ENCODE measurements around the gene HNRNPK.

The HNRNPK gene

DNA sequence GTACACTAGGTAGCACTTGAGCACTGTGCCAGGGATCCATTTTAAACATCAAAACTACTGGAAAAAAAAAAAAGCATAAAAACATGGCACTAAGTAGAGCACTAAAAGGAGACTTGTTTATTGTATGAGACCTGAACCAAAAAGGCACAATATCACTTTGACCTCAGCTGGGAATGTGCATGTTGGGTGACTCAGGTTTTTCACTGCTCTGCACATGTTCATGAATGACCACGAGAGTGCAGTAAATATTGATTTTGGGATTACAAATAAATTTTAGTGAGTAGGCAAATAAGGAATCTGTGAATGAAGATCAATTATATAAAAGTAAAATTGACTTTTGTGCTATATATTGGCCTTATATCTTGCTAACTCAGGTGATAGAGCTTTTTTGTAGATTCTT, 12.4 kb upstream of the HNRNPK start (continued):
- TF ChIP-seq, protein P1, sequence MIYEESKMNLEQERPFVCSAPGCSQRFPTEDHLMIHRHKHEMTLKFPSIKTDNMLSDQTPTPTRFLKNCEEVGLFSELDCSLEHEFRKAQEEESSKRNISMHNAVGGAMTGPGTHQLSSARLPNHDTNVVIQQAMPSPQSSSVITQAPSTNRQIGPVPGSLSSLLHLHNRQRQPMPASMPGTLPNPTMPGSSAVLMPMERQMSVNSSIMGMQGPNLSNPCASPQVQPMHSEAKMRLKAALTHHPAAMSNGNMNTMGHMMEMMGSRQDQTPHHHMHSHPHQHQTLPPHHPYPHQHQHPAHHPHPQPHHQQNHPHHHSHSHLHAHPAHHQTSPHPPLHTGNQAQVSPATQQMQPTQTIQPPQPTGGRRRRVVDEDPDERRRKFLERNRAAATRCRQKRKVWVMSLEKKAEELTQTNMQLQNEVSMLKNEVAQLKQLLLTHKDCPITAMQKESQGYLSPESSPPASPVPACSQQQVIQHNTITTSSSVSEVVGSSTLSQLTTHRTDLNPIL (CRISPR knock-in tag; IDR thresholded peaks at IDR 0.05; ENCODE audit: low read depth), result no peak
- TF ChIP-seq ARNTL (CRISPR knock-in tag; IDR thresholded peaks at IDR 0.05; ENCODE audit: borderline replicate concordance, low read depth) (no peak), RARB (CRISPR knock-in tag; IDR thresholded peaks at IDR 0.05) (no peak), ISL1 (CRISPR knock-in tag; IDR thresholded peaks at IDR 0.05) (no peak), CSDC2 (CRISPR knock-in tag; IDR thresholded peaks at IDR 0.05) (no peak), ZFP30 (CRISPR knock-in tag; IDR thresholded peaks at IDR 0.05) (no peak)
- TF ChIP-seq, protein P2, sequence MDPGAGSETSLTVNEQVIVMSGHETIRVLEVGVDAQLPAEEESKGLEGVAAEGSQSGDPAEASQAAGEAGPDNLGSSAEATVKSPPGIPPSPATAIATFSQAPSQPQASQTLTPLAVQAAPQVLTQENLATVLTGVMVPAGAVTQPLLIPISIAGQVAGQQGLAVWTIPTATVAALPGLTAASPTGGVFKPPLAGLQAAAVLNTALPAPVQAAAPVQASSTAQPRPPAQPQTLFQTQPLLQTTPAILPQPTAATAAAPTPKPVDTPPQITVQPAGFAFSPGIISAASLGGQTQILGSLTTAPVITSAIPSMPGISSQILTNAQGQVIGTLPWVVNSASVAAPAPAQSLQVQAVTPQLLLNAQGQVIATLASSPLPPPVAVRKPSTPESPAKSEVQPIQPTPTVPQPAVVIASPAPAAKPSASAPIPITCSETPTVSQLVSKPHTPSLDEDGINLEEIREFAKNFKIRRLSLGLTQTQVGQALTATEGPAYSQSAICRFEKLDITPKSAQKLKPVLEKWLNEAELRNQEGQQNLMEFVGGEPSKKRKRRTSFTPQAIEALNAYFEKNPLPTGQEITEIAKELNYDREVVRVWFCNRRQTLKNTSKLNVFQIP (CRISPR knock-in tag; IDR thresholded peaks at IDR 0.05; ENCODE audit: borderline replicate concordance, low read depth), result no peak
- TF ChIP-seq, protein P3, sequence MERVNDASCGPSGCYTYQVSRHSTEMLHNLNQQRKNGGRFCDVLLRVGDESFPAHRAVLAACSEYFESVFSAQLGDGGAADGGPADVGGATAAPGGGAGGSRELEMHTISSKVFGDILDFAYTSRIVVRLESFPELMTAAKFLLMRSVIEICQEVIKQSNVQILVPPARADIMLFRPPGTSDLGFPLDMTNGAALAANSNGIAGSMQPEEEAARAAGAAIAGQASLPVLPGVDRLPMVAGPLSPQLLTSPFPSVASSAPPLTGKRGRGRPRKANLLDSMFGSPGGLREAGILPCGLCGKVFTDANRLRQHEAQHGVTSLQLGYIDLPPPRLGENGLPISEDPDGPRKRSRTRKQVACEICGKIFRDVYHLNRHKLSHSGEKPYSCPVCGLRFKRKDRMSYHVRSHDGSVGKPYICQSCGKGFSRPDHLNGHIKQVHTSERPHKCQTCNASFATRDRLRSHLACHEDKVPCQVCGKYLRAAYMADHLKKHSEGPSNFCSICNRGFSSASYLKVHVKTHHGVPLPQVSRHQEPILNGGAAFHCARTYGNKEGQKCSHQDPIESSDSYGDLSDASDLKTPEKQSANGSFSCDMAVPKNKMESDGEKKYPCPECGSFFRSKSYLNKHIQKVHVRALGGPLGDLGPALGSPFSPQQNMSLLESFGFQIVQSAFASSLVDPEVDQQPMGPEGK (CRISPR knock-in tag; IDR thresholded peaks at IDR 0.05; ENCODE audit: borderline replicate concordance), result no peak

DNA sequence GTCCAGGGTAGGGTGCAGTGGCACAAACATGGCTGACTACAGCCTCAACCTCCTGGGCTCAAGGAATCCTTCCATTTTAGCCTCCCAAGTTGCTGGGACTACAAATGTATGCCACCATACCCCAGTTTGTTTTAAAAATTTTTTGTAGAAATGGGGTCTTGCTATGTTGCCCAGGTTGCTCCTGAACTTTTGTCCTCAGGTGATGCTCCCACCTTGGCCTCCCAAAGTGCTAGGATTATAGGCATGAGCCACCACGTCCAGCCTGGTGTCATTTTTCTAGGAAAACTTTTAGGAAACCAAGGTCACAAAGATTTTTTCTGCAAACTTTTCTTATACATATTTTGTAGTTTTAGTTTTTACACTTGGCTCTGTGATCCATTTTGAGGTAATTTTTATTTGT, 11.3 kb upstream of the HNRNPK start:
- ATAC-seq, result no peak
- TF ChIP-seq ESRRG (CRISPR knock-in tag; IDR thresholded peaks at IDR 0.05), result no peak
- no peak for TF ChIP-seq ZNF70 (CRISPR knock-in tag; IDR thresholded peaks at IDR 0.05)
- TF ChIP-seq, protein P3 (CRISPR knock-in tag; IDR thresholded peaks at IDR 0.05; ENCODE audit: borderline replicate concordance), result no peak
- TF ChIP-seq ZC3H10 (CRISPR knock-in tag; IDR thresholded peaks at IDR 0.05), result no peak
- no peak for TF ChIP-seq ZFP30 (CRISPR knock-in tag; IDR thresholded peaks at IDR 0.05)
- TF ChIP-seq, protein P2 (CRISPR knock-in tag; IDR thresholded peaks at IDR 0.05; ENCODE audit: borderline replicate concordance, low read depth), result no peak
- no peak for TF ChIP-seq GLIS3 (CRISPR knock-in tag; IDR thresholded peaks at IDR 0.05)
- TF ChIP-seq TCF4 (CRISPR knock-in tag; IDR thresholded peaks at IDR 0.05; ENCODE audit: borderline replicate concordance), result no peak
- TF ChIP-seq ARNTL (CRISPR knock-in tag; IDR thresholded peaks at IDR 0.05; ENCODE audit: borderline replicate concordance, low read depth), result no peak
- no peak for TF ChIP-seq CSDC2 (CRISPR knock-in tag; IDR thresholded peaks at IDR 0.05)
- no peak for TF ChIP-seq OSR1 (CRISPR knock-in tag; IDR thresholded peaks at IDR 0.05)
- no peak for TF ChIP-seq ISL1 (CRISPR knock-in tag; IDR thresholded peaks at IDR 0.05)
- TF ChIP-seq ZFP3 (CRISPR knock-in tag; IDR thresholded peaks at IDR 0.05), result no peak

DNA sequence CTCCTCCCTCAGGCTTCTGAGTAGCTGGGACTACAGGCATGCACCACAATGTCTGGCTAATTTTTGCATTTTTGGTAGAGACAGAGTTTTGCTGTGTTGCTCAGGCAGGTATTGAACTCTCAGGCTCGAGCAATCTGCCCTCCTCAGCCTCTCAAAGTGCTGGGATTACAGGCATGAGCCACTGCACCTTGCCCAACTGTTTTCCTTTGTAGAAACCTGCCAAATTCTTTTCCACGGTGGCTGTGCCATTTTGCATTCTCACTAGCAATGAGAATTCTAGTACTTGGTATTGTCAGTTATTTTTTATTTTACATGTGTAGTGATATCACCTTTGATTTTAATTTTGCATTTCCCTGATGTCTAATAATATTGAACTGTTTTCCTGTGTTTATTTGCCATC, 8.4 kb upstream of the HNRNPK start:
- no peak for ATAC-seq
- no peak for TF ChIP-seq ZFP3 (CRISPR knock-in tag; IDR thresholded peaks at IDR 0.05)
- TF ChIP-seq ARNTL (CRISPR knock-in tag; IDR thresholded peaks at IDR 0.05; ENCODE audit: borderline replicate concordance, low read depth), result no peak
- TF ChIP-seq ZNF70 (CRISPR knock-in tag; IDR thresholded peaks at IDR 0.05), result no peak
- TF ChIP-seq ZC3H10 (CRISPR knock-in tag; IDR thresholded peaks at IDR 0.05), result no peak
- no peak for TF ChIP-seq PPARA (CRISPR knock-in tag; IDR thresholded peaks at IDR 0.05; ENCODE audit: borderline replicate concordance)
- TF ChIP-seq CSDC2 (CRISPR knock-in tag; IDR thresholded peaks at IDR 0.05), result no peak
- TF ChIP-seq, protein P1 (CRISPR knock-in tag; IDR thresholded peaks at IDR 0.05; ENCODE audit: low read depth), result no peak
- TF ChIP-seq BACH2 (CRISPR knock-in tag; IDR thresholded peaks at IDR 0.05; ENCODE audit: borderline replicate concordance), result no peak
- TF ChIP-seq RARB (CRISPR knock-in tag; IDR thresholded peaks at IDR 0.05), result no peak
- TF ChIP-seq OSR1 (CRISPR knock-in tag; IDR thresholded peaks at IDR 0.05), result no peak
- no peak for TF ChIP-seq ZNF8 (CRISPR knock-in tag; IDR thresholded peaks at IDR 0.05)
- TF ChIP-seq, protein P4, sequence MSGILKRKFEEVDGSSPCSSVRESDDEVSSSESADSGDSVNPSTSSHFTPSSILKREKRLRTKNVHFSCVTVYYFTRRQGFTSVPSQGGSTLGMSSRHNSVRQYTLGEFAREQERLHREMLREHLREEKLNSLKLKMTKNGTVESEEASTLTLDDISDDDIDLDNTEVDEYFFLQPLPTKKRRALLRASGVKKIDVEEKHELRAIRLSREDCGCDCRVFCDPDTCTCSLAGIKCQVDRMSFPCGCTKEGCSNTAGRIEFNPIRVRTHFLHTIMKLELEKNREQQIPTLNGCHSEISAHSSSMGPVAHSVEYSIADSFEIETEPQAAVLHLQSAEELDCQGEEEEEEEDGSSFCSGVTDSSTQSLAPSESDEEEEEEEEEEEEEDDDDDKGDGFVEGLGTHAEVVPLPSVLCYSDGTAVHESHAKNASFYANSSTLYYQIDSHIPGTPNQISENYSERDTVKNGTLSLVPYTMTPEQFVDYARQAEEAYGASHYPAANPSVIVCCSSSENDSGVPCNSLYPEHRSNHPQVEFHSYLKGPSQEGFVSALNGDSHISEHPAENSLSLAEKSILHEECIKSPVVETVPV (CRISPR knock-in tag; IDR thresholded peaks at IDR 0.05), result no peak
- TF ChIP-seq, protein P2 (CRISPR knock-in tag; IDR thresholded peaks at IDR 0.05; ENCODE audit: borderline replicate concordance, low read depth), result no peak
- TF ChIP-seq, protein P3 (CRISPR knock-in tag; IDR thresholded peaks at IDR 0.05; ENCODE audit: borderline replicate concordance), result no peak
- no peak for TF ChIP-seq ESRRG (CRISPR knock-in tag; IDR thresholded peaks at IDR 0.05)
- no peak for TF ChIP-seq GLIS3 (CRISPR knock-in tag; IDR thresholded peaks at IDR 0.05)

Measured in SK-N-SH treated with all-trans-retinoic acid at 6 μM for 48 hours (cell line).